ENCODE measurements around the gene TOMM5.

DNA sequence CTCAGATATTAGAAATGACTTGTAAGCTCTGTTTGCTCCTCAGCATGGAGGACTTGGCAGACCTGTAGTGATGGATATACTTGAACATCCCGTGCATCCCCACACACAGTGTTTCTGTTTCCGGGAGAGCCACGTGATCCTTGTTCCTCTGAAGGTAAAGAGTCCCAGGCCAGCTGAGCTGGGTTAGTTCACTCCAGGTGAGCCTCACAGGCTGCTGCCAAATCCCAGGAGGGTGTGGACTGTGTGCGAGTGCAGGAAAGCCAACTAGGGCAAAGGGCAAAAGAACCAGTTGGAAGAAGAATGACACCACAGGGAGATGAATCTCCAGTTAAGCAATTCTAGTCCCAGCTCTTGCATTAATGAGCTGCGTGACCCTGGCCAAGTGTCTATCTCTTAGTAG, 10.4 kb upstream of the TOMM5 start:
- TF ChIP-seq, protein P1, sequence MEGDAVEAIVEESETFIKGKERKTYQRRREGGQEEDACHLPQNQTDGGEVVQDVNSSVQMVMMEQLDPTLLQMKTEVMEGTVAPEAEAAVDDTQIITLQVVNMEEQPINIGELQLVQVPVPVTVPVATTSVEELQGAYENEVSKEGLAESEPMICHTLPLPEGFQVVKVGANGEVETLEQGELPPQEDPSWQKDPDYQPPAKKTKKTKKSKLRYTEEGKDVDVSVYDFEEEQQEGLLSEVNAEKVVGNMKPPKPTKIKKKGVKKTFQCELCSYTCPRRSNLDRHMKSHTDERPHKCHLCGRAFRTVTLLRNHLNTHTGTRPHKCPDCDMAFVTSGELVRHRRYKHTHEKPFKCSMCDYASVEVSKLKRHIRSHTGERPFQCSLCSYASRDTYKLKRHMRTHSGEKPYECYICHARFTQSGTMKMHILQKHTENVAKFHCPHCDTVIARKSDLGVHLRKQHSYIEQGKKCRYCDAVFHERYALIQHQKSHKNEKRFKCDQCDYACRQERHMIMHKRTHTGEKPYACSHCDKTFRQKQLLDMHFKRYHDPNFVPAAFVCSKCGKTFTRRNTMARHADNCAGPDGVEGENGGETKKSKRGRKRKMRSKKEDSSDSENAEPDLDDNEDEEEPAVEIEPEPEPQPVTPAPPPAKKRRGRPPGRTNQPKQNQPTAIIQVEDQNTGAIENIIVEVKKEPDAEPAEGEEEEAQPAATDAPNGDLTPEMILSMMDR (IDR thresholded peaks at IDR 0.05 in 4 of 5, conservative IDR thresholded peaks at IDR 0.05 in 1 of 5): no peak
- TF ChIP-seq POLR2A (IDR thresholded peaks at IDR 0.05): no peak
